HFF-Myc (cell line): ENCODE data around the gene C19orf47.

ENCODE experiments used
- DNase-seq: peaks from one replicate; pipeline ENCODE4 v3.0.0-alpha.2; 2011; ENCODE audit warnings: low read depth; ENCODE audit errors: extremely low read depth
- H3K4me3 ChIP-seq: replicated peaks from 2 replicates; pipeline ENCODE4 v1.5.1; 2011; ENCODE audit warnings: low read depth, mild to moderate bottlenecking, control low read depth, low read length
- CTCF ChIP-seq: IDR thresholded peaks from 2 replicates; pipeline ENCODE4 v1.5.1; 2012; ENCODE audit warnings: mild to moderate bottlenecking, low read depth, low read length, control low read depth; ENCODE audit errors: missing control alignments

C19orf47 gene

GRCh38 chr19:40323705-40324104 is 24.5 kb downstream of the C19orf47 start:
- H3K4me3 ChIP-seq = no peak overlapping the region
- DNase-seq = no peak
- no peak for TF ChIP-seq CTCF

- TF ChIP-seq CTCF = no peak
- no peak for DNase-seq
- no peak overlapping the region for H3K4me3 ChIP-seq
Measured at GRCh38 chr19:40322951-40323615, 25.1 kb downstream of the C19orf47 start.

- no peak for TF ChIP-seq CTCF
- no peak overlapping the region for H3K4me3 ChIP-seq
- no peak for DNase-seq
Measured at GRCh38 chr19:40322271-40322610, 26.0 kb downstream of the C19orf47 start.

GRCh38 chr19:40321566-40322270 is 26.5 kb downstream of the C19orf47 start:
- no peak for TF ChIP-seq CTCF
- H3K4me3 ChIP-seq = no peak overlapping the region
- DNase-seq = no peak

GRCh38 chr19:40321076-40321475 is 27.1 kb downstream of the C19orf47 start:
- TF ChIP-seq CTCF = no peak
- DNase-seq = no peak

GRCh38 chr19:40320558-40320935 is 27.6 kb downstream of the C19orf47 start:
- DNase-seq = no peak
- no peak for TF ChIP-seq CTCF
- H3K4me3 ChIP-seq = no peak overlapping the region

More at GRCh38 chr19:40321076-40321475, 27.1 kb downstream of the C19orf47 start:
- no peak overlapping the region for H3K4me3 ChIP-seq
